ENCODE data around the gene LDB3. TPM values are rescaled to one million over a fixed set of nuclear protein-coding genes. Genes with fewer than 3 reads are reported as not detected.

The LDB3 gene, protein sequence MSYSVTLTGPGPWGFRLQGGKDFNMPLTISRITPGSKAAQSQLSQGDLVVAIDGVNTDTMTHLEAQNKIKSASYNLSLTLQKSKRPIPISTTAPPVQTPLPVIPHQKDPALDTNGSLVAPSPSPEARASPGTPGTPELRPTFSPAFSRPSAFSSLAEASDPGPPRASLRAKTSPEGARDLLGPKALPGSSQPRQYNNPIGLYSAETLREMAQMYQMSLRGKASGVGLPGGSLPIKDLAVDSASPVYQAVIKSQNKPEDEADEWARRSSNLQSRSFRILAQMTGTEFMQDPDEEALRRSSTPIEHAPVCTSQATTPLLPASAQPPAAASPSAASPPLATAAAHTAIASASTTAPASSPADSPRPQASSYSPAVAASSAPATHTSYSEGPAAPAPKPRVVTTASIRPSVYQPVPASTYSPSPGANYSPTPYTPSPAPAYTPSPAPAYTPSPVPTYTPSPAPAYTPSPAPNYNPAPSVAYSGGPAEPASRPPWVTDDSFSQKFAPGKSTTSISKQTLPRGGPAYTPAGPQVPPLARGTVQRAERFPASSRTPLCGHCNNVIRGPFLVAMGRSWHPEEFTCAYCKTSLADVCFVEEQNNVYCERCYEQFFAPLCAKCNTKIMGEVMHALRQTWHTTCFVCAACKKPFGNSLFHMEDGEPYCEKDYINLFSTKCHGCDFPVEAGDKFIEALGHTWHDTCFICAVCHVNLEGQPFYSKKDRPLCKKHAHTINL
- total RNA-seq = under 0.01 TPM in 2 replicates

DNA sequence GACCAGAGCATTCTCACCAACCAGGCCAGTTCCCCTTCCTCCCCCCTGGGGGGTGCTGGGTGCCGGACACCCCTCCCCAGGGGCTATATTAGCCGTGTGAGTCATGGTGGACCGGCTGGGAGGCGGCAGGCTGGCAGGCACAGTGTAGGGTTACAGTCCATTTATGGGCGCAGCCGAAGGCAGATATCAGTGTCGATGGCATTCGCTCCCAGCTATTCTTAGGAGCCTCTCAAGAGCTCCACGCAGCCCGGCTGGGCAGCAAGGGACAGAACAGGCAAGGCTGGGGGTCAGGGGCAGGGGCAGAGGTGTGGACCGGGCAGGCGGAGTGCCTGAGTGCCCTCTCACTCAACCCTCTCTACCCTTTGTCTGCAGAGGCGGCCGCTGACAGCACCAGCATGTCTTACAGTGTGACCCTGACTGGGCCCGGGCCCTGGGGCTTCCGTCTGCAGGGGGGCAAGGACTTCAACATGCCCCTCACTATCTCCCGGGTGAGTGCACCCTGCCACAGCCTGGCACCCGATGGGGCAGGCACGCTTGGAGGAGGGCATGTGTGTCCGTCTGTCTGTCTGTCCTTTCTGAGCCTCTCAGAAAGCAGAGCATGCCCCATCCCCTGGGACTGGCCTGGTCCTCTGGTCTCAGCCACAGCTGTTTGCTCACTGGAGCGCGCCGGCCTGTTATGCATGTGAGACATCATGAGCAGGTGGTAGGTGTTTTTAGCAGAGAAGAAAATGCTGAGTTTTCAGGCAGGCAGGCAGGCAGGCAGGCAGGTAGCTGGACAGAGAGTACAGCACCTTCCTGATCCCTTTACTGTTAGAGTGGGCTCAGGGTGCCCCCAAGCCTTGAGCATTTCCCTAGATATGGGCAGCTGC is at the start of gene LDB3:
TSS of gene LDB3 (plus strand) at position 215 of the 869 bp plus-strand sequence. CDS start at position 396, 181 bp downstream.

DNA sequence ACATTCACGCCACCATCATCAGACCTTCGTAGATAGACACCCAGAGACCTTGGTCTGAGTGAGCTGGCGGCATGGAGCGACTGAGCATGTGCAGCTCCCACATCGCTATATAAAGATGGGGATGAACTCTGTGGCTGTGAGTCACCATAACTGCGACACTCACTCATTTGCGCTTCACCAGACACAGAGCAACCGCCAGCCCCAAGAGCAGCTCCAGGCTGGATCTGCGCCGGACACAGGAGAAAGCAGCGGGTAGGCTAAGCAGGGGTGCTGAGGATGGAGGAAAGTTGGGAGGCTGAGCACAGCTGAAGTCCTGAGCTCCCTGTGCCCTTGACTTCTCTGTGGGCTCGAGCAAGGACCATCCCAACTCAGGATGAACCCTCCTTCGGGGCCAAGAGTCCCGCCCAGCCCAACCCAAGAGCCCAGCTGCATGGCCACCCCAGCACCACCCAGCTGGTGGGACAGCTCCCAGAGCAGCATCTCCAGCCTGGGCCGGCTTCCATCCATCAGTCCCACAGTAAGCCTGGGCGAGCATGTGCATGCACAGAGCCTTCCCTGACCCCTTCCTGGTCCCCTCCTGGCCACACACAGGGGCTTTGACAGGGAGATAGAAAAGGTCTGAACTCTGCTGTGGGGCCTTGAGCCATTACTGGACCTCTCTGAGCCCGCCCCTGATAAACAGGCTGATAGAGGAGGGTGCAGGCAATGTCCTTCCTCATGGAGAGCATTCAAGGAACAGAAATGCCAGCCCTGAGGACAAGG is 13.7 kb upstream of the LDB3 start, which contains the start of gene OPN4:
TSS of gene OPN4 (plus strand) at position 137 of the 762 bp plus-strand sequence. CDS start at position 374, 237 bp downstream.

DNA sequence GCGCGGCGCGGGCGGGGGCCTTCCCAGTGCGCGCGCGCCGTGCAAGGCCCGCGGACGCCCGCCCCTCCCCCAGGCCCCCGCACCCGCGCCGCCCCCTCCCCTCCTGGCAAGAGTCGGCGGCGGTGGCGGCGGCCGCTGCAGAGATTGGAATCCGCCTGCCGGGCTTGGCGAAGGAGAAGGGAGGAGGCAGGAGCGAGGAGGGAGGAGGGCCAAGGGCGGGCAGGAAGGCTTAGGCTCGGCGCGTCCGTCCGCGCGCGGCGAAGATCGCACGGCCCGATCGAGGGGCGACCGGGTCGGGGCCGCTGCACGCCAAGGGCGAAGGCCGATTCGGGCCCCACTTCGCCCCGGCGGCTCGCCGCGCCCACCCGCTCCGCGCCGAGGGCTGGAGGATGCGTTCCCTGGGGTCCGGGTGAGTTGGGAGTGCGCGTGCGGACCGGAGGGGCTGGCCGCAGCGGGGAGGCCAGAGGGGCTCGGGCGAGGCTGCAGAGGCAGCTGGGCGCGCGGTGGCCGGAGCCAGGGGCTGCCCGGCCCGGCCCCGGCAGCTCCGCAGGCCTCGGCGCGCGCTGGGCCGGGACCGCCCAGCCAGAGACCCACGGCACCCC is 88.3 kb downstream of the LDB3 start, which contains the start of gene BMPR1A:
TSS of gene BMPR1A (plus strand) at position 109 of the 602 bp plus-strand sequence. CDS start 119,400 bp downstream, outside the sequence.

Other genes starting within 250 kb of the LDB3 start
- 42.2 and 48.5 TPM in 2 replicates for gene WAPL, start 146.7 kb upstream of the LDB3 start, total RNA-seq
- gene OPN4, start 14.0 kb upstream of the LDB3 start, total RNA-seq = not detected in 2 replicates
- gene BMPR1A, start 88.1 kb downstream of the LDB3 start, total RNA-seq = 48.9 and 63.4 TPM in 2 replicates